SW 1271 (cell line): Measurements from ENCODE around the gene UBE2L3.
"Not testable (repeated sequence)": the region's sequence is repeated elsewhere in the genome, so short reads cannot be mapped to it uniquely, and the experiment has no call there.

ENCODE experiments used
- DNase-seq, 2 experiments: peaks; one replicate each; lab custom pipeline; 2025; lab: John Stamatoyannopoulos, UW

UBE2L3 gene

DNA sequence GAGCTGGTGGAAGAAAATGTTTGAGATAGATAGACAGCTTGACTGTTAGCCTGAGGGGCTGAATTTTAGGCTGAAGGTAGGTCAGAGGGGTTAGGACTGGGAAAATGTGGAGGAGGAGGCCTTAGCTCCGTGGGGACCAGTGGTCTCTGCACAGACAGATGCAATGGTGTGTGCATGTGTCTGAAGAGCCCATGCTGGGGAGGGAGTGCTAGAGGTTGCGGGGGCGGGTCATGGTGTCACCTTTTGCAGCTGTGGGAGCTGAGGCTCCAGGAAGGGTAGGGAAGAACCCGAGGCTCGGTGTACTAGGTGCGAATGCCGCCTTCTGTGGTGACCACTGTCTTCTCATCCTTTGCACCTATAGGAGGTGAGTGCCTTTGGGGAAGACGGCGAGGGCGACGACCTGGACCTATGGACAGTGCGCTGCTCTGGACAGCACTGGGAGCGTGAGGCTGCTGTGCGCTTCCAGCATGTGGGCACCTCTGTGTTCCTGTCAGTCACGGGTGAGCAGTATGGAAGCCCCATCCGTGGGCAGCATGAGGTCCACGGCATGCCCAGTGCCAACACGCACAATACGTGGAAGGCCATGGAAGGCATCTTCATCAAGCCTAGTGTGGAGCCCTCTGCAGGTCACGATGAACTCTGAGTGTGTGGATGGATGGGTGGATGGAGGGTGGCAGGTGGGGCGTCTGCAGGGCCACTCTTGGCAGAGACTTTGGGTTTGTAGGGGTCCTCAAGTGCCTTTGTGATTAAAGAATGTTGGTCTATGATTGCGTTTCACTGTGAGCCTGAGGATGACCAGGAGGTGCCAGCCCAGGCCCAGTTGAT, 76.2 kb downstream of the UBE2L3 start:
- no peak for DNase-seq

DNA sequence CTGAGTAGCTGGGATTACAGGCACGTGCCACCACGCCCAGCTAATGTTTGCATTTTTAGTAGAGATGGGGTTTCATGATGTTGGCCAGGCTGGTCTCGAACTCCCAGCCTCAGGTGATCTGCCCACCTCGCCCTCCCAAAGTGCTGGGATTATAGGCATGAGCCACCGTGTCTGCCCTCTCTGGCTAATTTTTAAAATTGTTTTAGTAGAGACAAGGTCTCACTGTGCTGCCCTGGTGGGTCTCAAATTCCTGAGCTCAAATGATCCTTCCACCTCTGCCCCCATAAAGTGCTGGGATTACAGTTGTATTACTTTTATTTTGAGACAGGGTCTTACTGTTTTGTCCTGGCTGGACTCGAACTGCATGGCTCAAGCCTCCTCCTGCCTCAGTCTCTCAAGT, 78.0 kb downstream of the UBE2L3 start:
- DNase-seq, result not testable (repeated sequence)

DNA sequence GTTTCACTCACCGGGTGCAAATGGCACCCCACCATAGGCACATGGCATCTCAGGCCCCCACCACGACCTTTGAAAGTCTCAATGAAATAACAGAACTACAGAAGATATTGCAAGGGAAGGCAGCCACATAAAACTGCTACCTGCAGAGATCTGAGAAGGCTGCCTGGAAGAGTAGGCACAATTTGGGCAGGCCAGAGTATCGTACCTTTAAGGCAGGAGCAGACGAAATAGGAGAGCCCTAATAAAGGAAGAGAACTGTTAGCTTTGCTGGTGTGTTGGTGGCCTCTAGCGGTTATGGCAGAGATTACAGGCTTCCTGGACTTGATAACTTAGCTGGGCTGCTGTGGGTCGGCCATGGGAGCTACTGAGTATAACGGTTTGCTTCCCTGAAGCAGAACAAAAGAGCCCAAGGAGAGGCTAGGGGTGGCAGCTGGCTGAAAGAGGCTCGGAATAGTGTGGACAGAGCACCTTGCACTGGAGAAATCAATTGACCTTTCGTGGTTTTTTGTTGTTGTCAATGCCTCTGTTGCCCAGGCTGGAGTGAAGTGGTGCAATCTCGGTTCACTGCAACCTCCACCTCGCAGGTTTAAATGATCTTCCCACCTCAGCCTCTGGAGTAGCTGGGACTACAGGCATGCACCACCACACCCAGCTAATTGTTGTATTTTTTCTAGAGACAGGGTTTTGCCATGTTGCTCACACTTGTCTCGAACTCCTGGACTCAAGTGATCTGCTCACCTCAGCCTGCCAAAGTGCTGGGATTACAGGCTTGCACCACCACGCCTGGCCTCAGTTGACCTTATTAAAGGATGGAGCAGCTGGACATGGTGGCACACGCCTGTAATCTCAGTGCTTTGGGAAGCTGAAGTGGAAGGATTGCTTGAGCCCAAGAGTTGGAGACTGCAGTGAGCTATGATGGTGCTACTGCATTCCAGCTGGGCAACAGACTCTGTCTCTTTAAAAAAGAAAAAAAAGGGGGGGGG, 79.4 kb downstream of the UBE2L3 start:
- DNase-seq, result peak; percentile 25 to 81

DNA sequence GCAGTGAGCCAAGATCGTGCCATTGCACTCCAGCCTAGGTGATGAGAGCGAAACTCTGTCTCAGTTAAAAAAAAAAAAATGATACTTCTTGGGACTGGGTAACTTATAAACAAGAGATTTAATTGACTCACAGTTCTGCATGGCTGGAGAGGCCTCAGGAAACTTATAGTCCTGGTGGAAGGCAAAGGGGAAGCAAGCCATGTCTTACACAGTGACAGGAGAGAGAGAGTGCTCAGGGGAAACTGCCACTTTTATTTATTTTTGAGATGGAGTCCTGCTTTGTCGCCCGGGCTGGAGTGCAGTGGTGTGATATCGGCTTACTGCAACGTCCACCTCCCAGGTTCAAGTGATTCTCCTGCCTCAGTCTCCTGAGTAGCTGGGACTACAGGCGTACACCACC, 82.8 kb downstream of the UBE2L3 start:
- DNase-seq, result no peak

DNA sequence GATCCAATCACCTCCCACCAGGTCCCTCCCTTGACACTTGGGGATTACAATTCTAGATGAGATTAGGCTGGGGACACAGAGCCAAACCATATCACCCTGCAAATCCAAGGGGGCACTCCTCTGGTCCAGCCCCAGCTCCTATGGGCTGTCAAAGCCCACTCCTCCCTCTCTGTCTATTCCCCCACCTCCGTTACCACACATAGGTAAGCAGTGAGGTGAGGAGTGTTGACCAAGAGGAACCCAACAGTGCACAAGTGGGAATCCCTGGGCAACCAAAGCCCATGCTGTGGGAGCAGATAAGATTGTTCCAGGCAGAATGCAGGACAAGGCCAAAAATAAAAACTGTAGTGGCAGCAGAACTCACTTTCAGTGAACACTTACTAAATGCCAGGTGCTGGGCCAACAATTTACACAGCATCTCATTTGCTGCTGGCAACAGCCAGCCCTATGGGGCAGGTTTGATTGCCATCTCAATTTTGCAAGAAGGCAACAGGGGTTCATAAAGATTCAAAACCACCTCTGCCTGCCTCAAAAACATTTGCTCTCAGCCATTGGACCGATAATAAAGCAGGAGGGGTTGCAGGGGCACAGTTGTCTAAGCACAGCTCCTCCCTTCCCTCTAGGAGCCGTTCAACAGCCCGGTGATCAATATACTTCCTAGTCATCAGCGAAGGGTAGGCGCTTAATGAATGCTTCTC, 83.5 kb downstream of the UBE2L3 start:
- no peak for DNase-seq

DNA sequence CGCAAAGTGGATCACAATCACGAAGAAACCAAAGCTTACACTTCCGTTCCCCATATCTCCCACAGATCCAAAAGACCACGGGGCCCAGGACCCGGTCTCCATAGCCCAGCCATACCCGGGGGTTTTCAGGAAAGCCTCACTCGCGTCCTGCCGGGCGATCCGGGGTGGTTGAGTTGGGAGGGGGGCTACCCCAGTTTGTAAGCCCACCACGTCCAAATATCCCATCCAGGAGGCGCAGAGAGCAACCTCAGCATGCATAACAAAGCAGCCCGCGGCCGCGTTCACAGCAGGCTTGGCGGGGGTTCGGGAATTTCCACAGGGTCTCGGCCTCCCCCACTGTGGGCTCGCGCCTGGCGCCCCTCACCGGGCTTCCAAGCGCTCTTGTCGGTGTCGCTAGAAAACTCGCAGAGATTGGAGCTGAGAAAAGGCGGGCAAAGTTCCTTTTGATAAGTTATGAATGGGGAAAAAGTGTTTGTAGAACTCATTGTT, 84.1 kb downstream of the UBE2L3 start:
- no peak for DNase-seq

DNA sequence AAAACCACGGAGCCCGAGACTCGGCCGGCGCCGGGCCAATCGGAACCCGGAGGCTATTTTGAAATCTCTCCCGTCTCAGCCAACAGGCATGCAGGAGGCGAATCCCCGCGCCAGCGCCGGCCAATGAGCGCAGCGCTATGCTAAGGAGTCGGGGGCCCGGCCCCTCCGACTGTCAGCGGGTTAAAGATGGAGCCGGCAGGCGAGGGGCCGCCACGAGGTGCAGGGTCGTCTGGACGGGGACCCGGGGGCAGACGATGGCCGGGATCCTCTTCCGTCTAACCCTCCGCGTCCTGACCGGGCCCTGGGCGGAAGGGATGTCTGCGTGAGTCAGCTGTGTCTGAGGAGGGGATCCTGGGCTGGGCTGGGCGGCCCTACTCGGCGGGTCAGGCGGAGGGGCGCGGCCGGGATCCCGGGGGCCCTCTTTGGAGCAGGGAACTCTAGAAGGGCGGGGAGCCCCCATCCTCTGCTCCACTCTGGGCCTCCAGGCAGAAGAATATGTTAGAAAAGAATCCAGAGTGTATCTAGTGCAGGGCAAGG, 84.6 kb downstream of the UBE2L3 start:
- DNase-seq, result peak; percentile 54 to 75

DNA sequence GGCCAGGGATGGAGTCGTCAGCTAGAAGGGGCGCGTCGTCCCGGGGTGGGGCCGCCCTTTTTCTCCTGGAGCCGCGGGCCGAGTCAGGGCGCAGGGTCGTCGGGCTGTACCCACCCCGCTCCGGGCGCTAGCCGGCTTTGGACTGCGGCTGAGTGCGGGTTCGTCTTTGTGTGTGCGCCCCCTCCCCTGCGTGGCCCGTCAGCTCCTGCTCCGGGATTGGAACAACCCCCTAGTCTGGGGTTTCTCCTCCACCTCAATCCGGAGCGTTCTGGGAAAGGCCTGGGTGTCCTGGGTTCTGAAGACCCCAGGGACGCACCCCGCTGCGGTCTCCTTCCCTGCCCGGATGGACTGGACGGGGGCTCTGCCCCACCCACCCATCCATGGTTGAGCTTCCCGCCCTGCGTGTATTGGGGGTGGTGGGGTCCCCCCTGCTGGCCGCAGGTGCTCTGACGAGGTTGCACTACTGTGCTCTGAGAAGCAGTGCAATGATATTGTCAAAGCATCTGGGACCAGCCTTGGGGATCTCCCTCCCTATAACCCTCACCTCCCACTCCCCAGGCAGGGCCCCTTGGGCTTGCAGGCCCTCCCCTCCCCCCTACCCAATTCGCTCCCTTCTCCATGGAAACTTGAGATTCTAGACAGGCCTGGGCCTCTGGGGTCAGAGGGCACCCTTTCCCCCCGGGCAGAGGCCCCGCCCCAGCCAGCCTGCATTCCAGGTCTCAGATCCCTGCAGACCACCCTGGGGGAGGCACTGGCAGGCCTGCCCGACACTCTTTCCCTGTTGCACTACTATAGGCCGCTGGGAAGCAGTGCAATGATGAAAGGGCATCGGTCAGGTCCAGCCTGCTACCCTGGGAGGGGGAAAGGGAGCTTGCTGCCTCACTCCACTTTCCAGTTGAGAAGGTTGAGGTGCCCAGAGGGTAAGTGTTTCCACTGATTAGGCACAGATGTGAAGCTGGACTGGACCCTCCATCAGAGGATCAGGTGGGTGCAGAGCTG, 85.3 kb downstream of the UBE2L3 start:
- no peak for DNase-seq

DNA sequence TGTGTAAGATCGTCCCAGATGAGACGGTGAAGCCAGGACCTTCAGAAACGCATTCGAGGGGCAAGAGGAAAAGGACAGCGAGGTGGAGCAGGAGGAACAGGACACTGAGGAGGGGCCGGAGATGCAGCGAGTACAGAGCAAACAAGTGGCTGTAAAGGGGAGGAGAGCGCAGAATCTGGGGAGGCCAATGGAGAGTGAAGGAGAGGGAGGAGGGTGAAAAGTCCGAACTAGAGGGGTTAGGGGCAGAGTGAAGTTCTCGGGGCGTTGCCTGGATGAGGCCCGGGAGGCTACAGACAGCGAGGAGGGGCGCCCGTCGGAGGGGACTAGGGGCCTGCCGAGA, 89.5 kb downstream of the UBE2L3 start:
- DNase-seq, result no peak

DNA sequence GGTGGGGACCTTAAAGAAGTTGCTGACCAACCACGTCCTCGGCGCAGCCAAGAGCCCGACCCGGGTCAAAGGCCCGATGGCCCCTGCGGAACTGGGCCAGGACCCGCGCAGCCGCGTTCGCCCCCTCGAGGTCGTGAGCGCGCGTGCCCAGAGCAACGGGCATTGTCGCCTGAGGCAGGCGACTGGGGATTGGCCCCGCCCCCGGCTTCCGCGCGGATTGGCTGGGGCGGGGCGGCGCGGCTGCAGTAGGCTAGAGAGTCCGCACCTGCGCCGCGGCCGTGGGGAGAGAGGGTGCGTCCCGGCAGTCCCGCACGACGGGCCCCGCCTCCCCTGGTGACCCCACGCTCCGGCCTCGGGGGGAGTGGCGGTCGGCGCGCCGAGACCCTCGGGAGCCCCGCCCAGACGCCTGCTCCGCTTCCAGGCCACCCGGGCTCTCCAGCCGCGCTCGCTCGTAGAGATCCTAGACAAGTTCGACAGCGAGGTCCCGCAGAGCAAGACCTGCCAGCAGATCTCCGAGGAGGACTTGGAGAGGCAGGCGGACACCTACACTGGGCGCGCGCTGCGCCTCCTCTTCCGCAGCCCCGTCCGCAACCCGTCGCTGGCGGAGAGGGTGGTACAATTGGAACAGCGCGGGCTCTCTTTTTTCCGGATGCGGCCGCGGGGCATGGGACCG, 90.0 kb downstream of the UBE2L3 start:
- DNase-seq, result peak; percentile 56 to 85

DNA sequence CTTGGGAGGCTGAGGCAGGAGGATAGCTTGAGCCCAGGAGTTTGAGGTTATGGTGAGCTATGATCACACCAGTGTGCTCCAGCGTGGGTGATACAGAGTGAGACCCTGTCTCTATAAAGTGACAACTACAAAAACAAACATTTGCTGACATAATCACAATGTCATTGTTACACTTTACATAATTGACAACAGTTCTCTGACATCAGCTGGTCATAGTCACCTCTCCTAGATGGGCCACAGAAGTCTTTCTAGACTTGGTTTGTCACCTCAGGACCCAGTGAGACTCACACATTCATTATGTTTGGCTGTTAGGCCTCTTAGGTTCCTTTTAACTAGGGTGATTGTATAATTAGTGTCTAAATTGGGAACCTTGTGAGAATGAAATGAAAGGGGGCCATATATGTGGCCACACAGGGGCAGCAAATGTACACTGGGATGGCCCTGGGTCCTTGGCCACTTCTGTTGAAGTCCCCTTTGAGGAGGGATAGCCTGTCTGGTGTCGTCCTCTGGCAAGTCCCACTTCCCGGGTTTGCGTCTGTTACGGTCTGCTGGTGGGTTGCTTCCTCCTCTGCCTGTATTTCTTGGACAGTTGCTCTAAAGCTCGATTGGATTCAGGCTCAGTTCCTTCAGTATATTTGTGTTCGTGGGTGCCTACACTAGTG, 92.5 kb downstream of the UBE2L3 start:
- no peak for DNase-seq

DNA sequence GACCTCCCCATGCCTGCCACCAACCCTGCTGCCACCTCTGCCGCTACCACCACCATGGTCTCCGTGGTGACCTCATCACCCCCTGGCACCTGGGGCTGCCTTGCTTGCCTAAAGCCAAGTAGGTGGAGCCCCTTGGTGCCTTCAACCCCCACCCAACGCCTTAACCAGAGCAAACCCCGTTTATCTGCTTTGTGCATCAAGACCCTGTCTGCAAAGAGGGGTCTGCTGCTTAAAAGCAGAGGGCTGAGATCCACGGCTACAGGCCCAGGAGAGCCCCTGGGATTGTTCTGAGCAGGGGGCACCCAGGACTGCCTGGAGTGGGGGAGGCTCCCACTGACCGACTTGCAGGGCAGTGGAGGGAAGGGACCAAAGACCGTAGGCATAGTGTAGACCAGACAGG, 93.4 kb downstream of the UBE2L3 start:
- DNase-seq, result no peak

DNA sequence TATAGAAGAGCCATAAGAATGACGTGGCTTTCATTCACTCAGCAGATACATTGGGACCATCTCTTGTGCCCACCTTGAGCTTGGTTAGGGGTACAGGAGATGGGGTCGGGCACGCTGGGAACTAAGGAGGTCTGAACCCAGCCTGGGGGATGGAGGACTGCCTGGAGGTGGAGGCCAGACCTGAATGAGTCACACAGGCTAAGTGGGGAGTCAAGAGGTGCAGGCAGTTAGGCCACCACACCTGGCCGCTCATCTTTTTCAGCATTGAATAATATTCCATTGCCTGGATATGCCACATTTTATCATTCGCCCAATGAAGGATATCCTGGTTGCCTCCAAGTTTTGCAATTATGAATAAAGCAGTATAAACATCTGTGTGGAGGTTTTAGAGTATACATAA, 94.5 kb downstream of the UBE2L3 start:
- no peak for DNase-seq

DNA sequence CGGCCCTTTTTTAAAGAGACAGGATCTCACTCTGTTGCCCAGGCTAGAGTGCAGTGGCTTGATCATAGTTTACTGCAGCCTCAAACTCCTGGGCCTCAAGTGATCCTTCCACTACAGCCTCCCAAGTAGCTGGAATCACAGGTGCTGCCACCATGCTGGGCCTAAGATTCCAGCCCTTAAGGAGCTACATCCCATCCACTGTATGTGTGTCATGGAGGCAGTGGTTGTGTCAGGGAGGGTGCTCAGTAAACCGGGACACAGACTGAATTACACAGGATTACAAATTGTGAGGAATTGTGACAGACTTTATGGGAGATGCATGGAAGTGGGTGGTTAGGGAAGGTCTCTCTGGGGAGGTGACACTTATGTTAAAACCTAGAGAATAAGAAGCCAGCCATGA, 96.2 kb downstream of the UBE2L3 start:
- DNase-seq, result no peak

DNA sequence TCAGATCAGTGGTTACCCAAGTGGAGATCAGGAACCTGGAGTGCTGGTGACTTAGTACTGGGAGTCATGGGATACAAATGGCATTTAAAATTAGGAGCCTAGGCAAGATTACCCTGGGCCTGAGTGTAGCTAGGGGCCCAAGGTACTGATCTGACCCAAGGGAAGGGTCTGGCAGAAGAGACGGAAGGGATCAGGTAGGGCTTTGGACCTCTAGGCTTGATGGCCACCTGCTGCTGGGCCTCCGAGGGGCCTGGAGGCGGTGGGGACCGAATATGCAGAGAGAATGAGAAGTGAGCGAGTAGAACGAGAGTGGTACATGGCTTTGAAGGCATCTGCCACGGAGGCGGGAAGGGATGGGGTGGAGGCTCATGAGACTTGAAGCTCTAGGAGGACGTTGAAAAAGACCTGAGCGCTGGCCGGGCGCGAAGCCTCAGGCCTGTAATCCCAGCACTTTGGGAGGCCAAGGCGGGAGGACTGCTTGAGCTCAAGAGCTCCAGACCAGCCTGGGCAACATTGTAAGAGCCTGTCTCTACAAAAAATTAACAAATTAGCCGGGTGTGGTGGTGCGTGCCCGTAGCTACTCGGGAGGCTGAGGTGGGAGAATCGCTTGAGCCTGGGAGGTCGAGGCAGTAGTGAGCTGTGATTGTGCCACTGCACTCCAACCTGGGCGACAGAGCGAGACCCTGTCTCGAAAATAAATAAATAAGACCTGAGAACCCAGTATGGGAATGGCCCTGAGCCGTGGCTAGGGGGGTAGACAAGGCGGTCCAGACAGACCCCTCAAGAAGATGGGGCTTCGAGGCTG, 97.7 kb downstream of the UBE2L3 start:
- no peak for DNase-seq

DNA sequence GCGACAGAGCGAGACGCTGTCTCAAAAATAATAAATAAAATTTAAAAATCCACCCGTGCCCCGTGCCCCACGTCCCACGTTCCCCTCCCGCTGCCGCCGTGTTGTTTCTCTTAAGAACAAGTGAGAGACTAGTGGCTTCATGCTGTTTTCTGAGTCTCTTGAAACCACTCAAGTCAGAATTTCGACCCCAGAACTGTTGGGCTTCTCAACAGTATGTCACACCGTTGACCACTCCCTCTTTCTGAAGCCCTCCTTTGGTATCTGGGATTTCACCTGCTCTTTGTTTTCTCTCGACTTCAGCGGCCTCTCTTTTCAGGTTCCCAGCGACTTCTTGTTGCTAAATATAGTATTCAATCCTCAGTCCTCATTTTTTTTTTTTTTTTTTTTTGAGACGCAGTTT, 99.3 kb downstream of the UBE2L3 start:
- DNase-seq, result no peak

DNA sequence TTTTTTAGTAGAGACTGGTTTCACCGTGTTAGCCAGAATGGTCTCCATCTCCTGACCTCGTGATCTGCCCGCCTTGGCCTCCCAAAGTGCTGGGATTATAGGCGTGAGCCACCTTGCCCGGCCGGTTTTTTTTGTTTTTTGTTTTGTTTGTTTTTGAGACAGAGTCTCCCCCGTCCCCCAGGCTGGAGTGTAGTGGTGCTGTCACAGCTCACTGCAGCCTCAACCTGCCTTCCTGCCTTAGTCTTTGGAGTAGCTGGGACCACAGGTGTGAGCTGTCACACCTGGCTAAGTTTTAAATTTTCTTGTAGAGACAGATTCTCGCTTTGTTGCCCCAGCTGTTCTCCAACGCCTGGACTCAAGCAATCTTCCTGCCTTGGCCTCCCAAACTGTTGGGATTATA, 101.5 kb downstream of the UBE2L3 start:
- DNase-seq, result no peak

DNA sequence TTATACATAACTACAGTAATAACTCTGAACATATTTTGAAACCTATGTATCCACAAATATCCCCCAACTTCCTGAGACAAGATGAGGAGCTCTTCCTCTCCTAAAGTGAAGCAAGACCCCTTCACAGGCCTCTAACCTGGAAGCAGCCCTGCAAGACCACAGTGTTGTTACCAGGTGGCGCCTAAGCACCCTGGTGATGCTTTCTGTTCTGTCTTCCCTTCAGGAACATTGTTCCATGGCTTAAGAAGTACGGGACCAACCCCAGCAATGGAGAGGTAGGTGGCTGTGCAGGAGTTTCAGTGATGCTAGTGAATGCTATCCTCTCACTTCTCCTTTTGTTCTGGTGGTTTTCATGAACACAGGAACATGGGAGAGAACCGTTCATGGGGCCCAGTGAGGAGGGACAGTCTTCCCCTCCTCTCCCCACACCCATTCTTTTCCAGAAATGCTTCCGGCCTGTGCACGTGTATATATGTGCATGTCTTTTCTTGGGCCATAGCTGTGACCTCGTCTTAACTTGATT, 104.7 kb downstream of the UBE2L3 start:
- DNase-seq, result no peak
